ENCODE results near the gene FAM161B.
"Not testable (repeated sequence)": the region's sequence is repeated elsewhere in the genome, so short reads cannot be mapped to it uniquely, and the experiment has no call there.

The FAM161B gene

GRCh38 chr14:73949752-73950734, at the start of gene FAM161B, which contains the start of gene COQ6:
FAM161B (minus strand) TSS chr14:73950094; CDS start chr14:73950026, 68 bp downstream.
COQ6 (plus strand) TSS chr14:73950302; CDS start chr14:73950333, 31 bp downstream.
- peak; percentile 93 for DNase-seq

GRCh38 chr14:73998726-73999125, 48.8 kb upstream of the FAM161B start:
- DNase-seq = no peak

GRCh38 chr14:73997944-73998447, 48.1 kb upstream of the FAM161B start:
- no peak for DNase-seq

- no peak for DNase-seq
These were observed 47.4 kb upstream of the FAM161B start for GRCh38 chr14:73997108-73997943.

- DNase-seq = no peak
These were observed 46.8 kb upstream of the FAM161B start for GRCh38 chr14:73996731-73997107.

GRCh38 chr14:73995977-73996378, 46.1 kb upstream of the FAM161B start:
- no peak for DNase-seq

- not testable (repeated sequence) for DNase-seq
These were observed 45.0 kb upstream of the FAM161B start for GRCh38 chr14:73994926-73995325.

- DNase-seq = no peak
These were observed 41.2 kb upstream of the FAM161B start for GRCh38 chr14:73991092-73991491.

GRCh38 chr14:73988656-73989055, 38.8 kb upstream of the FAM161B start:
- not testable (repeated sequence) for DNase-seq

- DNase-seq = no peak
These were observed 38.2 kb upstream of the FAM161B start for GRCh38 chr14:73988065-73988464.

- no peak for DNase-seq
These were observed 28.0 kb upstream of the FAM161B start for GRCh38 chr14:73977896-73978295.

GRCh38 chr14:73976125-73976524, 26.2 kb upstream of the FAM161B start:
- no peak for DNase-seq

- DNase-seq = no peak
These were observed 23.6 kb upstream of the FAM161B start for GRCh38 chr14:73973497-73973896.

GRCh38 chr14:73968885-73969284, 19.0 kb upstream of the FAM161B start:
- DNase-seq = no peak

GRCh38 chr14:73965216-73965615, 15.3 kb upstream of the FAM161B start:
- DNase-seq = no peak

GRCh38 chr14:73961192-73961591, 11.3 kb upstream of the FAM161B start:
- no peak for DNase-seq

- no peak for DNase-seq
These were observed 8.7 kb upstream of the FAM161B start for GRCh38 chr14:73958591-73958990.

GRCh38 chr14:73955674-73956073, 5.8 kb upstream of the FAM161B start:
- no peak for DNase-seq

GRCh38 chr14:73953731-73954130, 3.8 kb upstream of the FAM161B start:
- no peak for DNase-seq

GRCh38 chr14:73945159-73945670, 4.7 kb downstream of the FAM161B start:
- DNase-seq = no peak

- no peak for DNase-seq
These were observed 5.3 kb downstream of the FAM161B start for GRCh38 chr14:73944432-73945158.

- DNase-seq = no peak
These were observed 6.8 kb downstream of the FAM161B start for GRCh38 chr14:73943083-73943482.
